GM10266 (cell line): ENCODE data around the gene C2CD2.

Experiments
- DNase-seq: peaks from one replicate; pipeline ENCODE4 v3.0.0; 2012; ENCODE audit errors: extremely low spot score
- CTCF ChIP-seq: IDR thresholded peaks from 2 replicates; pipeline ENCODE4 v1.5.1; 2012; ENCODE audit warnings: mild to moderate bottlenecking, low read depth; ENCODE audit not compliant: control insufficient read depth, insufficient read depth; ENCODE audit errors: missing control alignments

Gene C2CD2

GRCh38 chr21:41864311-41865001, 89.4 kb downstream of the C2CD2 start:
- no peak for TF ChIP-seq CTCF

GRCh38 chr21:41863439-41863740, 90.4 kb downstream of the C2CD2 start:
- no peak for TF ChIP-seq CTCF
- no peak for DNase-seq

More at GRCh38 chr21:41864311-41865001, 89.4 kb downstream of the C2CD2 start:
- no peak for DNase-seq

- TF ChIP-seq CTCF, result no peak
- DNase-seq, result no peak
Observed at GRCh38 chr21:41861987-41862386, 91.8 kb downstream of the C2CD2 start.

- no peak for DNase-seq
- no peak for TF ChIP-seq CTCF
Observed at GRCh38 chr21:41861255-41861654, 92.6 kb downstream of the C2CD2 start.

- DNase-seq, result no peak
- no peak for TF ChIP-seq CTCF
Observed at GRCh38 chr21:41859297-41859980, 94.4 kb downstream of the C2CD2 start.

- DNase-seq, result no peak
- no peak for TF ChIP-seq CTCF
Observed at GRCh38 chr21:41858466-41859296, 95.1 kb downstream of the C2CD2 start.
